ENCODE data around the gene DOP1B. TPM values are rescaled to one million over a fixed set of nuclear protein-coding genes. Genes with fewer than 3 reads are reported as not detected.
"Not testable (repeated sequence)": the region's sequence is repeated elsewhere in the genome, so short reads cannot be mapped to it uniquely, and the experiment has no call there.

Gene DOP1B
- total RNA-seq, 2 donors from 2014 or later: 25.3 to 35.0 TPM

DNA sequence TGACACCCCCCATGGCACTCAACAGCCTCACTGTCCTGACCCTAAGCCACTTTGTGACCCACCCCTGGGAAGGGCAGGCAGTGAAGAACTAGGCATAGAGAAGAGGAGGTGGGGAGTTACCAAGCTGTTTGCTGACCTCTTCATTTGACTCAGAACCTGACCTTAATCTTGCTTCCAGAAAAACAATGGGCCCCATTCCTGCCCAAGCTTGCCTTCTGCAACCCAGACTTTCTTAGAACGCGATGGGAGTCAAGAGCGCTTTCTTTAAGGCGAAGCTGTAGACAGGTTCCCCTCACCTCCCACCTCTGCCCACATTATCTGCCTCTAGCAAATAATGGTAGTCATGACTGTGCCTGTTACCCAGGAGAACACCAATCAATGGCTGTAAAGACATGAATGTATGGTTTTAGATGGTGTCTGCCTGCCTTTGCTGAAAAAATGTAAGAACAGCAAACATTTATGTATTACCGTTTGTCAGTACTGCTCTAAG lies 30.0 kb upstream of the DOP1B start:
- peak overlapping the region; percentile 19 for H3K27ac Mint-ChIP-seq

GRCh38 chr21:36127250-36127904 lies 29.2 kb upstream of the DOP1B start:
- H3K27ac Mint-ChIP-seq: peak overlapping the region; percentile 67
- ATAC-seq (no peak), DNase-seq (no peak)

More for the DNA sequence above, 30.0 kb upstream of the DOP1B start:
- ATAC-seq (no peak), DNase-seq (no peak)
- H3K36me3 Mint-ChIP-seq (ENCODE audit: low read depth): no peaks in the 10 kb centered on the region
- H3K4me1 Mint-ChIP-seq: peaks cover 24% of the 10 kb centered on the region
- H3K27me3 Mint-ChIP-seq: no peaks in the 10 kb centered on the region
- no peak overlapping the region for H3K4me3 Mint-ChIP-seq
- H3K9me3 ChIP-seq (ENCODE audit: control insufficient read depth, low read length, poor library complexity, severe bottlenecking): no peaks in the 10 kb centered on the region

DNA sequence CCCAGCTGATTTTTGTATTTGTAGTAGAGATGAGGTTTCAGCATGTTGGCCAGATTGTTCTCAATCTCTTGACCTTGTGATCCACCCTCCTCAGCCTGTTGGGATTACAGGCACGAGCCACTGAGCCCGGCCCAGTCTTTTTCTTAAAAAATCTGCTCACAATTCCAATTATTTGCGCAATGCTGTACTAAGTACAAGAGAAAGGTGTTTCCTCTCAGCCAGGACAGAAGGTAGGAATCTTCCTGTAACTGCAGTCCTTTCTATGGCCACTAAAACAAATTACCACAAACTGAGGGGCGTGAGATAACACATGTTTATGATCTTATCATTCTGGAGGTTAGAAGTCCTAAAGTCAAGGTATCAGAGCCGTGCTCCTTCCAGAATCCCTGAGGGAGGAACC lies 28.6 kb upstream of the DOP1B start:
- DNase-seq (no peak), ATAC-seq (no peak)
- peaks cover 2% of the 10 kb centered on the region for H3K36me3 Mint-ChIP-seq (ENCODE audit: low read depth)
- peak overlapping the region; percentile 67 for H3K27ac Mint-ChIP-seq
- no peaks in the 10 kb centered on the region for H3K9me3 ChIP-seq (ENCODE audit: control insufficient read depth, low read length, poor library complexity, severe bottlenecking)
- no peaks in the 10 kb centered on the region for H3K27me3 Mint-ChIP-seq
- H3K4me1 Mint-ChIP-seq: peaks cover 24% of the 10 kb centered on the region
- no peak overlapping the region for H3K4me3 Mint-ChIP-seq

More at GRCh38 chr21:36127250-36127904, 29.2 kb upstream of the DOP1B start:
- H3K4me3 Mint-ChIP-seq: no peak overlapping the region
- peaks cover 2% of the 10 kb centered on the region for H3K36me3 Mint-ChIP-seq (ENCODE audit: low read depth)
- H3K4me1 Mint-ChIP-seq: peaks cover 24% of the 10 kb centered on the region
- H3K27me3 Mint-ChIP-seq: no peaks in the 10 kb centered on the region
- H3K9me3 ChIP-seq (ENCODE audit: control insufficient read depth, low read length, poor library complexity, severe bottlenecking): no peaks in the 10 kb centered on the region

DNA sequence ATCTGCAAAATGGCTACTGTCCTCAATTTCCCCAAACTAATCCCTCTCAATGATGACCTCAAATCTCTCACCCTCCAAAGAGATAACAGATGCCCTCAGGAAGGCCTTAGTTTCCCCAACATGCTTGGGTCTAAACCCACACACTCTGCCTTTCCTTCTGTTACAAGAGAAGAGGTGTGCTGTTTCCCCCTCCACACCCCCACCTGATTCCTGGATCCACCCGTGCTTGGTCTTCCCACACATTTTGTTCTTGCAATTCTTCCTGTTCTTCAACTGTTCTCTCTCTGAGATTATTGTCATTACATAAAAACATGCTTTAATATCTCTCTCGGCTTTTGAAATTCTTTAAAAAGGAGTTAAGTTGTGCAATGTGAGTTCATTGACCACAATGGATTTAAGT lies 27.4 kb upstream of the DOP1B start:
- no peaks in the 10 kb centered on the region for H3K9me3 ChIP-seq (ENCODE audit: control insufficient read depth, low read length, poor library complexity, severe bottlenecking)
- H3K27ac Mint-ChIP-seq: no peak overlapping the region
- H3K27me3 Mint-ChIP-seq: no peaks in the 10 kb centered on the region
- H3K4me3 Mint-ChIP-seq: peak overlapping the region; percentile 73
- DNase-seq (no peak), ATAC-seq (no peak)
- peaks cover 2% of the 10 kb centered on the region for H3K36me3 Mint-ChIP-seq (ENCODE audit: low read depth)
- peaks cover 24% of the 10 kb centered on the region for H3K4me1 Mint-ChIP-seq

- peaks cover 24% of the 10 kb centered on the region for H3K4me1 Mint-ChIP-seq
- H3K36me3 Mint-ChIP-seq (ENCODE audit: low read depth); H3K27me3 Mint-ChIP-seq; H3K9me3 ChIP-seq (ENCODE audit: control insufficient read depth, low read length, poor library complexity, severe bottlenecking); ATAC-seq; DNase-seq: not testable (repeated sequence)
- peak overlapping the region; percentile 75 for H3K27ac Mint-ChIP-seq
- H3K4me3 Mint-ChIP-seq: peak overlapping the region; percentile 90
These were observed 26.2 kb upstream of the DOP1B start for GRCh38 chr21:36130414-36130762.

DNA sequence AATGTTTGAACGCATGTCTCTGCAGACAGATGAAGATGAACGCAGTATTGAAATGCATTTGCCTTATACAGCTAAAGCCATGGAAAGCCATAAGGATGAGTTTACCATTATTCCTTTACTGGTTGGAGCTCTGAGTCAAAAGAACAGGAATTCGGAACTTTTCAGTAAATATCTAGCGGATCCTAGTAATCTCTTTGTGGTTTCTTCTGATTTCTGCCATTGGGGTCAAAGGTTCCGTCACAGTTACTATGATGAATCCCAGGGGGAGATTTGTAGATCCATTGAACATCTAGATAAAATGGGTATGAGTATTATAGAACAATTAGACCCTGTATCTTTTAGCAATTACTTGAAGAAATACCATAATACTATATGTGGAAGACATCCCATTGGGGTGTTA lies 25.8 kb upstream of the DOP1B start:
- Mint-ChIP-seq H3K4me1 (peaks cover 22% of the 10 kb centered on the region), H3K27ac (peak overlapping the region; percentile 75), H3K4me3 (peak overlapping the region; percentile 90)
- not testable (repeated sequence) for H3K9me3 ChIP-seq (ENCODE audit: control insufficient read depth, low read length, poor library complexity, severe bottlenecking); H3K27me3 Mint-ChIP-seq; H3K36me3 Mint-ChIP-seq (ENCODE audit: low read depth); DNase-seq; ATAC-seq

- H3K4me3 Mint-ChIP-seq: no peak overlapping the region
- DNase-seq (no peak), ATAC-seq (no peak)
- no peak overlapping the region for H3K27ac Mint-ChIP-seq
- no peaks in the 10 kb centered on the region for H3K27me3 Mint-ChIP-seq
- peaks cover 20% of the 10 kb centered on the region for H3K4me1 Mint-ChIP-seq
- H3K36me3 Mint-ChIP-seq (ENCODE audit: low read depth): peaks cover 2% of the 10 kb centered on the region
- H3K9me3 ChIP-seq (ENCODE audit: control insufficient read depth, low read length, poor library complexity, severe bottlenecking): no peaks in the 10 kb centered on the region
These were observed 23.9 kb upstream of the DOP1B start for GRCh38 chr21:36132696-36133095.

GRCh38 chr21:36134803-36135390 lies 21.7 kb upstream of the DOP1B start, which contains the start of gene CBR3:
Gene CBR3, plus strand, starts transcription at chr21:36135079. Its CDS starts 114 bp downstream, at chr21:36135193.
- Mint-ChIP-seq H3K4me1 (peaks cover 16% of the 10 kb centered on the region), H3K27ac (peak within 1 kb of the TSS; percentile 87), H3K36me3 (ENCODE audit: low read depth) (peaks cover 2% of the 10 kb centered on the region), H3K27me3 (no peaks in the 10 kb centered on the region), H3K4me3 (peak within 1 kb of the TSS; percentile 93)
- ATAC-seq (peak; percentile 65), DNase-seq (peak; percentile 25 to 36 (median 28))
- H3K9me3 ChIP-seq (ENCODE audit: control insufficient read depth, low read length, poor library complexity, severe bottlenecking): no peaks in the 10 kb centered on the region

DNA sequence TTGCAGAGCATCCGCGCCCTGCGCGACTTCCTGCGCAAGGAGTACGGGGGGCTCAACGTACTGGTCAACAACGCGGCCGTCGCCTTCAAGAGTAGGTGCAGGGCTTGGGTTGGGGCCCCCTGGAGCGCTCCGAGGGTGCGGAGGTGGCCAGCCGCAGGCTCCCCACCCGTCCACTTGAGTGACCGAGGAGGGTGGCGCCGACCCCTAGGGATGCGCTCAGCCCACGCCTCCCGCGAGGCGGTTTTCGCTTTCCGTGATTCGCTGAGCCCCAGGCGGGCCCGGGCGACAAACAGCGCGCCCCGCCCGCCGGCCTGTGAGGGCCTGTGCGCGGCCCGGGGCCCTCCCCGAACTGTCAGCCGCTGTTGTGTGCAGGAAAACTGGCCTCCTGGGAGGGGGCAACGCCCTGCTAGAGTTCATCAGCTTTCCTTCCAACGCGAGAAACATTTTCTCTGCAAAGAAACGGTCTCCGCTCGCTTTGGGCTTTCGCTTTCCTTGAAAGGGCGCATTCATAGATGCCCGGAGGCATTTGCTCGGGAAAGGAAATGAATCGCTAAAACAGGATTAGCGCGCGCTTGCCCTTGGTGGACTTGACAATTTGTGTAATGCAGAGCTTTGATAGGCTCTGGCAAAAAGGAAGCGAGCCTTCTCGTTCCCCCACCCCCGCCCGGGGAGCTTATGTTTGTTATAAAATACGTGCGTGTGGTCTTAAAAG lies 21.1 kb upstream of the DOP1B start:
- DNase-seq (peak; percentile 23 to 46 (median 37)), ATAC-seq (peak; percentile 78)
- H3K9me3 ChIP-seq (ENCODE audit: control insufficient read depth, low read length, poor library complexity, severe bottlenecking): no peaks in the 10 kb centered on the region
- peak overlapping the region; percentile 93 for H3K4me3 Mint-ChIP-seq
- H3K27ac Mint-ChIP-seq: peak overlapping the region; percentile 87
- peaks cover 2% of the 10 kb centered on the region for H3K36me3 Mint-ChIP-seq (ENCODE audit: low read depth)
- H3K27me3 Mint-ChIP-seq: no peaks in the 10 kb centered on the region
- peaks cover 13% of the 10 kb centered on the region for H3K4me1 Mint-ChIP-seq

DNA sequence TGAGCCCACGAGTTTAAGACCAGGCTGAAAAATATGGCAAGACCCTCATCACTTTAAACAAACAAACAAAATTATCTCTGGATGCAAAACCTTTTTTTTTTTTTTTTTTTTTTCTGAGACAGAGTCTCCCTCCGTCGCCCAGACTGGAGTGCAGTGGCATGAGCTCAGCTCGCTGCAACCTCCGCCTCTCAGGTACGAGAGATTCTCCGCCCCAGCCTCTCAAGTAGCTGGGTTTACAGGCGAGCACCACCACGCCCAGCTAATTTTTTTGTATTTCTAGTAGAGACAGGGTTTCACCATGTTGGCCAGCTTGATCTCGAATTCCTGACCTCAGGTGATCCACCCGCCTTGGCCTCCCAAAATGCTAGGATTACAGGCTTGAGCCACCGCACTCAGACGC lies 16.8 kb upstream of the DOP1B start:
- not testable (repeated sequence) for DNase-seq; ATAC-seq; H3K4me3 Mint-ChIP-seq; H3K36me3 Mint-ChIP-seq (ENCODE audit: low read depth); H3K27me3 Mint-ChIP-seq; H3K9me3 ChIP-seq (ENCODE audit: control insufficient read depth, low read length, poor library complexity, severe bottlenecking)
- Mint-ChIP-seq H3K27ac (peak overlapping the region; percentile 93), H3K4me1 (peaks cover 20% of the 10 kb centered on the region)

GRCh38 chr21:36141513-36141925 lies 15.1 kb upstream of the DOP1B start:
- H3K27me3 Mint-ChIP-seq: no peaks in the 10 kb centered on the region
- peak; percentile 93 for ATAC-seq
- peaks cover 24% of the 10 kb centered on the region for H3K4me1 Mint-ChIP-seq
- H3K4me3 Mint-ChIP-seq: peak overlapping the region; percentile 36
- peaks cover 2% of the 10 kb centered on the region for H3K36me3 Mint-ChIP-seq (ENCODE audit: low read depth)
- H3K9me3 ChIP-seq (ENCODE audit: control insufficient read depth, low read length, poor library complexity, severe bottlenecking): no peaks in the 10 kb centered on the region
- peak overlapping the region; percentile 93 for H3K27ac Mint-ChIP-seq
- peak; percentile 67 to 77 (median 75) for DNase-seq

DNA sequence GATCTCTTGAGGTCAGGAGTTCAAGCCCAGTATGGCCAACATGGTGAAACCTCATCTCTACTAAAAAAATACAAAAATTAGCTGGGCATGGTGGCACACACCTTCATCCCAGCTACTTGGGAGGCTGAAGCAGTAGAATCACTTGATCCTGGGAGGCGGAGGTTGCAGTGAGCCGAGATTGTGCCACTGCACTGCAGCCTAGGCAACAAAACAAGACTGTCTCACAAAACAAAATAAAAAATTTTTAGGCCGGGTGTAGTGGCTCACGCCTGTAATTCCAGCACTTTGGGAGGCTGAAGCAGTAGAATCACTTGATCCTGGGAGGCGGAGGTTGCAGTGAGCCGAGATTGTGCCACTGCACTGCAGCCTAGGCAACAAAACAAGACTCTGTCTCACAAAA lies 12.4 kb upstream of the DOP1B start:
- H3K4me1 Mint-ChIP-seq: peaks cover 21% of the 10 kb centered on the region
- not testable (repeated sequence) for H3K36me3 Mint-ChIP-seq (ENCODE audit: low read depth); ATAC-seq; H3K27ac Mint-ChIP-seq; H3K4me3 Mint-ChIP-seq; H3K27me3 Mint-ChIP-seq; H3K9me3 ChIP-seq (ENCODE audit: control insufficient read depth, low read length, poor library complexity, severe bottlenecking); DNase-seq

GRCh38 chr21:36145259-36145658 lies 11.4 kb upstream of the DOP1B start:
- DNase-seq (no peak), ATAC-seq (peak; percentile 68)
- no peaks in the 10 kb centered on the region for H3K9me3 ChIP-seq (ENCODE audit: control insufficient read depth, low read length, poor library complexity, severe bottlenecking)
- Mint-ChIP-seq H3K27me3 (no peaks in the 10 kb centered on the region), H3K36me3 (ENCODE audit: low read depth) (peaks cover 2% of the 10 kb centered on the region), H3K4me1 (peaks cover 29% of the 10 kb centered on the region), H3K27ac (peak overlapping the region; percentile 66), H3K4me3 (no peak overlapping the region)

All from T-helper 17 cell (primary cell).